Cerebellar cortex (tissue), 1 donor: Measurements from ENCODE around the gene FAM20B.
A peak's percentile ranks its signal among the peaks of the same experiment; 100 is the strongest.
"Not testable (repeated sequence)": the region's sequence is repeated elsewhere in the genome, so short reads cannot be mapped to it uniquely, and the experiment has no call there.

Experiments used
- DNase-seq: peaks from one replicate; pipeline ENCODE4 v3.0.0-alpha.2; 2015; ENCODE audit warnings: low spot score

FAM20B gene

DNA sequence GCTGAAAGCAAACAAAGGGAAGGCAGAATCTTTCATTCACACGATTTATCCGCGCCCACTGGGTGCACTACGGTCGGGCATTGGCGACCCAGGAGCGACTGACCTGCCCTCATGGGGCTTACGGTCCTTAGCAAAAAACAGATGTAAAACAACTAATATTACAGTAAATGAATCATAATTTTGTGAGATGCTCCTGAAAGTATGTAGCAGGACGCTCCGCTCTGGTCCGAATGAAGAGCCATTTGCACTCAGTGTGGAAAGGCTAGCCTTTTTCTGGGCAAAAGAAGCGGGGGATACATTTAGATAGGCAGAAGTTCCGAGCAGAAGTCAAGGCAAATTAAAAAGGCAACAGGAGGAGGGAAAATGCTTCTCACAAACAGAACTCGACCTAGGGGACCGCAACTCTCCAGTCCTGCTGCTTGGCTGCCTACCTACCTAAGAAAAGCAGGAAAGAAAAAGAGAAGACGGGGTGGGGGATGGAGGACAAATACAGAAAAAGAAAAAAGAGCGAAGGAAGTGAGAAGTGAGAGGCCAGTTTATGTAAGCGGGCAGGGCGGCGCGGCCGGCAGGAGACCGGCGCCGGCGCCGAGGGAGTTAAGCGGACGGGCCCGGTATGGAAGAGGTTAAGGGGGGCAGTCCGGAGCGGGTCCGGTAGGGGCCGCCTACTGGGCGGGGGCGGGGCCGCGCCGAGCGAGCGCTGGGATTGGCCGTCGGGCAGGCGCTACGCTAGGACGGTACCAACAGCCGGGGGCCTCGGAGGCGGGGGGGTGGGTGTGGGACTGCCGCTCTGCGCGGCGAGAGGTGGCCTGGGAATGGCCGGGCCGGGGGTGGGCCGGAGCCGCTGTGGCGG is at the start of gene FAM20B:
TSS of gene FAM20B (plus strand) at position 770 of the 850 bp plus-strand sequence. CDS start 17,954 bp downstream, outside the sequence.
- DNase-seq = peak; percentile 90

DNA sequence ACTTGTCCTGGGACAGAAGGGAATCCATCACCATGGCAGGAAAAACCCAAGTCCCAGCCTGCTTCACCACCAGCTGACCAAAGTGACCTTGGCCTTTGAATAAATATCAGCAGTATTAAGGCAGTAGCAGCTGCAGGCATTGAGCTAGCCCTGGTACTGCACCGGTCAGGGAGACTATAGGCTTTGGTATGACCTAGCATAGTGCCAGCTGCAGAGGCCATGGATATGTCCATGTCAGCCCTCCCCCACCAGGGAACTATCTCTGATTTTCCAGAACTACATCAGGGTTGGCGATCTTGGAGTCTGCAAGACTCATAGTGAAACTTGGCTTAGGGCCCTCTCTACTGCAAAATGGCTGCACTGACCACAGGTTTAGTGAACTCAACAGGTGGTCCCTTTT is 49.2 kb upstream of the FAM20B start:
- DNase-seq = no peak

GRCh38 chr1:178986204-178986603 is 39.5 kb upstream of the FAM20B start:
- DNase-seq = no peak

DNA sequence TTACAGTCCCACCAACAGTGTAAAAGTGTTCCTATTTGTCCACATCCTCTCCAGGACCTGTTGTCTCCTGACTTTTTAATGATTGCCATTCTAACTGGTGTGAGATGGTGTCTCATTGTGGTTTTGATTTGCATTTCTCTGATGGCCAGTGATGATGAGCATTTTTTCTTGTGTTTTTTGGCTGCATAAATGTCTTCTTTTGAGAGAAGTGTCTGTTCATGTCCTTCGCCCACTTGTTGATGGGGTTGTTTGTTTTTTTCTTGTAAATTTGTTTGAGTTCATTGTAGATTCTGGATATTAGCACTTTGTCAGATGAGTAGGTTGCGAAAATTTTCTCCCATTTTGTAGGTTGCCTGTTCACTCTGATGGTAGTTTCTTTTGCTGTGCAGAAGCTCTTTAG is 37.5 kb upstream of the FAM20B start:
- not testable (repeated sequence) for DNase-seq

- no peak for DNase-seq
These were observed 32.1 kb upstream of the FAM20B start for GRCh38 chr1:178993559-178993958.

DNA sequence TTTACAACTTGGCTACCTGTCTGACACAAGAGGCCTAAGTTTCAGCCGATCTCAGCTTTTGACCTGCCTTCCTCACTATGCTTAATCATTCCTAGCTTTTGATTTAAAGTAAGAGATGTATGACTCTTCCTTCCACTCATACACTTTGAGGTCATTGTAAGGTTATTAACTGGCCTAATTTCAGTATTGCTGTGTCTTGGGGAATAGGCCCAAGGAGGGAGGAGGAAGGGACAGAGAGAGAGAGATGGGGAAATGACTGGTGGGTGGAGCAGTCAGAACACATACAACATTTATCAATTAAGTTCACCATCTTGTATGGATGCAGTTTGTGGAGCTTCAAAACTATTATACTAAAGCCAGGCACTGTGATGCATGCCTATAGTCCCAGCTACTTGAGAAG is 28.3 kb upstream of the FAM20B start:
- DNase-seq = no peak

GRCh38 chr1:178998295-178998694 is 27.4 kb upstream of the FAM20B start:
- no peak for DNase-seq

DNA sequence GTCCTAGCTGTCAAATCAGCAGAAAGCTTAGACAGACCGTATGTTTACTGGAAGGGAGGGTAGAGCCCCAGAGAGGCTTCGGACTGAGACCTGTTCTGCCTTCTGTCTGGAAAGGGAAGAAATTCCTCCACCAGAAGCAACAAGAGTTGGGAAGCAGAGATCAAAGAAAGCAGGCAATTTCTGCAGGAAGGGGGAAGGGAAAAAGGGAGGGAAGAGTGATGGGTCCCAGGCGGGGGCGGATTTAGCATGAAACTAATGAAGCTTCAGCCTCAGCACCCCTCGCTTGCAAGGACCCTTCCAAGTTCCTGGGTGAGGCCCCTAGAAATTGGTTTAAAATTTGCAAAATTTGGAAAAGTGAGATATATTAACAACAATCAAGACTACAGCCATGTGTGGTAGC is 26.6 kb upstream of the FAM20B start:
- no peak for DNase-seq

GRCh38 chr1:179001451-179001850 is 24.2 kb upstream of the FAM20B start:
- no peak for DNase-seq

DNA sequence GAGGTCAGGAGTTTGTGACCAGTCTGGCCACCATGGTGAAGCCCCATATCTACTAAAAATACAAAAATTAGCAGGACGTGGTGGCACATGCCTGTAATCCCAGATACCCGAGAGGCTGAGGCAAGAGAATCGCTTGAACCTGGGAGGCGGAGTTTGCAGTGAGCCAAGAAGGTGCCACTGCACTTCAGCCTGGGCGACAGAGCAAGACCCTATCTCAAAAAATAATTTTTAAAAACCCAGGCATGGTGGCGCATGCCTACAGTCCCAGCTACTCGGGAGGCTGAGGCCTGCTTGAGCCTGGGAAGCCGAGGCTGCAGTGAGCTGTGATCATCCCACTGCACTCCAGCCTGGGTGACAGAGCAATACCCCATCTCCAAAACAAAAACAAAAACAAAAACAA is 23.6 kb upstream of the FAM20B start:
- DNase-seq = not testable (repeated sequence)

GRCh38 chr1:179002552-179003345 is 22.9 kb upstream of the FAM20B start:
- DNase-seq = peak; percentile 79

GRCh38 chr1:179003512-179004066 is 22.1 kb upstream of the FAM20B start:
- DNase-seq = no peak

GRCh38 chr1:179007233-179007632 is 18.5 kb upstream of the FAM20B start:
- DNase-seq = no peak

- DNase-seq = no peak
These were observed 15.0 kb upstream of the FAM20B start for GRCh38 chr1:179010671-179011070.

- no peak for DNase-seq
These were observed 13.7 kb upstream of the FAM20B start for GRCh38 chr1:179012038-179012437.

DNA sequence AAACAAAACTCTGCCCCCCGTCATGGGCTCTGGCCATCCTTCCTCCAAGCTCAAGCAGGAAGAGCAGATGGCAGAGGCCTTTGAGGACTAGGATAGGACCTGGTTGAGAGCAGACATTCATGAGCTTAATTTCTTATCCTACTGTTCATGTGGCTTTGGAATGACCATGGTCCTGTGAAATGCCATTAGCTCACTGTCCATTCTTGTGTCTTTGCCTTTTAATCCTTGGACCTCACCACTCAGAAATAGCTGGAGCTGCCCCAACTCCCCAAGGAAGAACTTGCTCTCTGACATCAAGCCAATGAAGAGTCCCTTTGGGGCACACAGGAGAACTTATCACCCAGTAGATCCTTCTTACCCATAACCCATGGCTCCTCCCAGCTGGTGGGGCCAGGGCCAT is 11.6 kb upstream of the FAM20B start:
- no peak for DNase-seq

DNA sequence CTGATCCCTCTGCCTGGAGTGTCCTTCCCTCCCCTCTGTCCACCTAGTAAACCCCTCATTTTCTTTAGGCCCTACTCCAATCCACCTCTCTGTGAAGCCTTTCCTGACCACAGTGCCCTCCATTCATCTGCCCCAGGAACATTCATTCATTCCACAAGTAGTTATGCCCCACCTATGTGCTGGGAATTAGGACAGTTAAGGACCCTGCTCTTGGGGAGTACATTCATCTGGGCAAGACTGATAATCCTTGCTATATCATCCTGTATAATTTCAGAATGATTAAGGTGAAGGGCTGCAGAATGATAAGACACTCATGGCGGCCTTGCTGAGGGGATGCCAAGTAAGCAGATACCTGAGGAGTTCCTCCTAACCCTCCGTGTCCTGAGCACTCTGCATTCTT is 10.3 kb upstream of the FAM20B start:
- DNase-seq = no peak

- DNase-seq = no peak
These were observed 8.8 kb upstream of the FAM20B start for GRCh38 chr1:179016706-179017382.

- no peak for DNase-seq
These were observed 8.0 kb upstream of the FAM20B start for GRCh38 chr1:179017383-179018326.

GRCh38 chr1:179021873-179022272 is 3.8 kb upstream of the FAM20B start:
- DNase-seq = no peak
